Anterior cingulate cortex (tissue), 58 donors: ENCODE measurements around the gene SPACA6.
A peak's percentile ranks its signal among the peaks of the same experiment; 100 is the strongest.

Experiments used
- DNase-seq, 58 donors: peaks; one replicate each; lab custom pipeline; 2025; lab: John Stamatoyannopoulos, UW

Gene SPACA6

DNA sequence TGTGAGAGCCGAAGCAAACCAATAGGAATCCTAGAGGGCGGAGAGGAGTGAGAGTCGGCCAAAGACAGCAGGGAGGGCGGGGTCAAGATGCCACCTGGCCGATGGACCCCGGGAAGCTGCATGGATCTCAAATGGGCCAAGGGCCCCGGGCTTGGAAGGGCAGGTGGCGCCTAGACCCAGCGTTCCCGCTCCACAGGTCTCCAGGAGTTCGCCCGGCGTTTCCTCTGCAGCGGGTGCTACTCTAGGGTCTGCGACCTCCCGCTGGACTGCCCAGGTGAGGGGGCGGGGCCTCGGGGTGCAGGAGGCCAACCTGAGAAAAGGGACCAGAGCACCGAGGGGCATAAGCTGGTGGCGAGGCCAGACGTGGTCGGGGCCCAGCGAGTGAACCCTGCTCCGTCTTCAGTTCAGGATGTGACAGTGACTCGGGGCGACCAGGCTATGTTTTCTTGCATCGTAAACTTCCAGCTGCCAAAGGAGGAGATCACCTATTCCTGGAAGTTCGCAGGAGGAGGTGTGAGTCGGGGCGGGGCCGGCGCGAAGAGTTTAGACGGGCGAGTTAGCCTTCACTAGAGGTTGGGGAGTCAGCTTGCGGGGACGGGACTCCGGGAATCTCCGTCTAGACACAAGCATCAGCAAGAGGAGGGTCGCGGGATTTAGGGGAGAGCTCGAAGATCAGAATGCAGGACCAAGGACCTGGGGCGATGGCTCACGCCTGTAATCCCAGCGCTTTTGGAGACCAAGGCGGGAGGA is 9.9 kb downstream of the SPACA6 start:
- peak in 10 of 58 donors; percentile 13 to 58 (median 43) for DNase-seq

DNA sequence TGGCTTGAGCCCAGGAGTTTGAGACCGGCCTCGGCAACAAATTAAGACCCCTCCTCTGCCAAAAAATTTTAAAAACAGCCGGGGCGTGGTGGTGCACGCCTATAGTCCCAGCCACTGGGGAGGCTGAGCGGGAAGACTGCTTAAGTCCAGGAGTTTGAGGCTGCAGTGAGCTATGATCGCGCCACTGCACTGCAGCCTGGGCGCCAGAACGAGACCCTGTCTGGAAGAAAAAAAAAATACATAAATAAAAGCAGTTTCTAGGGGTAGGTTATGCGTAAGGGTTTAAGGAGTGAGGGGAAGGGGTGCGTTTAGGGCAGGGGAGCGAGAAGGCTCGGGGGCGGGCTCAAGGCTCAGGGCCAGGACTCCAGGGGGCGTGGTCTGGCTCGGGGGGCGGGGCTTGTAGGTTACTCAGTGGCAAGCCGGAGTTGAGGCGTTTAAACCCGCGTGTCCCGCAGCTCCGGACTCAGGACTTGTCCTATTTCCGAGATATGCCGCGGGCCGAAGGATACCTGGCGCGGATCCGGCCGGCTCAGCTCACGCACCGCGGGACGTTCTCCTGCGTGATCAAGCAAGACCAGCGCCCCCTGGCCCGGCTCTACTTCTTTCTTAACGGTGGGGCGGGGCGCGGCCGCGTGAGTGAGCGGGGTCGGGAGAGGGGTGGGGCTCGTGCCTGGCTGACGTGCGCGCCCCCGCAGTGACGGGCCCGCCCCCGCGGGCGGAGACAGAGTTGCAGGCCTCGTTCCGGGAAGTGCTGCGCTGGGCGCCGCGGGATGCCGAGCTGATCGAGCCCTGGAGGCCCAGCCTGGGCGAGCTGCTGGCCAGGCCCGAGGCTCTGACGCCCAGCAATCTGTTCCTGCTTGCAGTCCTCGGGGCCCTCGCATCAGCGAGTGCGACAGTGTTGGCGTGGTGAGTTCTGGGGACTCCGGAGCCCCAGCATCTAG is 10.7 kb downstream of the SPACA6 start:
- DNase-seq: peak; percentile 53 to 96 (median 90)

DNA sequence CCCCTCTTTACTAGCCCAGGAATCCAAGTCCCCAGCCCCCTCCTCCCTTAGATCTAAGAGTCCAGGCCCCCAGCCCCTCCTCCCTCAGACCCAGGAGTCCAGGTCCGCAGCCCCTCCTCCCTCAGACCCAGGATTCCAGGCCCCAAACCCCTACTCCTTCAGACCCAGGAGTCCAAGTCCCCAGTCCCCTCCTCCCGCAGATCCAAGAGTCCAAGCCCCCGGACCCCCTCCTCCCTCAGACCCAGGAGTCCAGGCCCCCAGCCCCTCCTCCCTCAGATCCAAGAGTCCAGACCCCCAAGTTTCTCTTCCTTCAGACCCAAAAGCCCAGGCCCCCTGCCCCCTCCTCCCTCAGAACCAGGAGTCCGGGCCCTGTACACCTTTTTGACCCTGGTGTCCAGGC is 11.5 kb downstream of the SPACA6 start:
- peak in 2 of 58 donors; percentile 45 to 61 for DNase-seq

DNA sequence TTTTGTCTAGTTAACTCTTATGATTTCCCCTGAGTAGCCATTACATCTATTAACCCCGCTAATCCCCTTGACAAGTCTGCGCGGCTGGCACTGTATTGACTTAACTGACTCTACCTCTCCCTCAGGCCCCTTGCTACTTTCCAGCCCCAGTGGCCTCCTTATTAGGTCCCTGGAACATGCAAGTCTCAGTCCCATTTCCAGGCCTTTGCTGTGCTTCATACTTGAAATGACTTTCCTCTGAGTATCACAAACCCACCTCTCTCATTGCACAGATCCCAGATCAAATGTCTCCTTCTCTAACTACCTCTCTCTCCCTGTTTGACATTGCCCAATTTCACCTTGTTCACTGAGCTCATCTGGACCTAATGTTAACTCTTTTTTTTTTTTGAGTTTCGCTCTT is 13.2 kb downstream of the SPACA6 start:
- DNase-seq: no peak

DNA sequence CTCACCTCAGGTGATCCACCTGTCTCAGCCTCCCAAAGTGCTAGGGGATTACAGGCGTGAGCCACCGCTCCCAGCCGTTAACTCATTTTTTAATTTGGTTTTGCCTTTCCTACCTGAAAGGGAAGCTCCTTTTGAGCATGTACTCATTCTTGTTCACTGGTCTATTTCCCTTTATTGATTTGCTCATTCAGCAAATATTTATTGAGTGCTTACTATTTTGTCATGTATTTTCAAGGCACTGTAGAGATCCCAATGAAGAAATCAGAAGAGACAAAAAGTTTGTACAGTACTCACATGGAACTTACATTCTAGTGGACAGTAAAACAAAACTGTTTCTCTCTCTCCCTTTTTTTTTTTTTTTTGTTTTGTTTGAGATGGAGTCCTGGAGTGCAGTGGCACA is 13.8 kb downstream of the SPACA6 start:
- DNase-seq: no peak

DNA sequence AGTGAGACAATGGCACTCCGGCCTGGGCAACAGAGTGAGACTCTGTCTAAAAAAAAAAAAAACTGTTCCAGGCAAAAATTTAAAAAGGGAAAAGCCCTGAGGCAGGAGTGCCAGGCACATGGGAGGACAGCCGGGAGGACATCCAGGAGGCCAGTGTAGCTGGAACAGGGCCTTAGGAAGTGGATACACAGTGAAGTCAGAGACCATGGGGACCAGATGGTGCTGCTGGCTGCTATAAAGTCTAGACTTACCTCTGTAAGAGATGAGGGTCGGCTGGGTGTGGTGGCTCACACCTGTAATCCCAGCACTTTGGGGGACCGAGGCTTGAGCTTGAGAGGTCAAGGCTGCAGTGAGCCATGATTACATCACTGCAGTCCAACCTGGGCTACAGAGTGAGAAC is 15.7 kb downstream of the SPACA6 start:
- no peak for DNase-seq

DNA sequence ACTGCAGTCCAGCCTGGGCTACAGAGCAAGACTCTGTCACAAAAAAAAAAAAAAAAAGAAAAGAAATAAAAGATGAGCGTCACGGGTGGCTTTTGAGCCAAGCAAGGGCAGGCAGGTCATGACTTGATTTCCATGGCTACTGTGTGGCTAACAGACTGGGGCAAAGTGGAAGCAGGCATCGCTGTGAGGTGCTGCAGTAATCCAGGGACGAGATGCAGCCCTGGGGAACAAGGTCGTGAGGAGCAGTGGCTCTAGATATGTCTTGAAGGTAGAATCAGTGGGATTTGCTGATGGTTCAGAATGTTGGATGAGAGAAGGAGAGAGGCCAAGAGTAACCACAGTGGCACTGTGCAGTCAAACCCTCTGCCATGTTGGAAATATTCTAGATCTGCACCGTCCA is 16.4 kb downstream of the SPACA6 start:
- no peak for DNase-seq

DNA sequence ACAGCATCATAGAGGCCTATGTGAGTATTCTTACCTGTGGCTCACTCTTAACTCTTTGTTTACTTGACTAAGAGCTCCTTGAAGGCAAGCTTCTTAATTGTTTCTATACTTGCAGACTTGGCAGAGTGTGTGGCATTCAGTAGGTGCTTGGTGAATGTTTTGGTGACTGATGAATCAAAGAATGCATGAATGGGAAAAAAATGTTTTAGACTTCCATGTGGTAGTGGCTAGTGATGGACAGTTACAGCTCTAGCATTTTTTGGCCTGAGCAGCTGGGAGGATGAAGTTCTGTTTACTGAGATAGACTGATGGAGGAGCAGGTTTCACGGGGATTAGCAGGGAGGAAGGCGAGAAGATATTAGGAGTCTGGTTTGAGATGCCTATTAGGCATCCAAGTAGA is 17.0 kb downstream of the SPACA6 start:
- DNase-seq: no peak

DNA sequence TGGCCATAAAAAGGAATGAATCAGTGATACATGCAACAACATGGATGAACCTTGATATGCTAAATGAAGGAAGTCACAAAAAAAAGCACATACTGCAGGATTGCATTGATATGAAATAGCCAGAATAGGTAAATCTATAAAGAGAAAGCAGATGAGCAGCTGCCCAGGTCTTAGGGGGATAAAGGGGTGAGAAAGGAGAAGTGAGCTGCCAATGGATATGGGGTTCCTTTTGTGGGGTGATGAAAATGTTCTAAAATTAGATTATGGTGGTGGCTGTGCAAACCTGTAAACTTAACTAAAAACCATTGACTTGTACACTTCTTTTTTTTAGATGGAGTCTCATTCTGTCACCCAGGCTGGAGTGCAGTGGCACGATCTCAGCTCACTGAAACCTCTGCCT is 18.6 kb downstream of the SPACA6 start:
- no peak for DNase-seq

DNA sequence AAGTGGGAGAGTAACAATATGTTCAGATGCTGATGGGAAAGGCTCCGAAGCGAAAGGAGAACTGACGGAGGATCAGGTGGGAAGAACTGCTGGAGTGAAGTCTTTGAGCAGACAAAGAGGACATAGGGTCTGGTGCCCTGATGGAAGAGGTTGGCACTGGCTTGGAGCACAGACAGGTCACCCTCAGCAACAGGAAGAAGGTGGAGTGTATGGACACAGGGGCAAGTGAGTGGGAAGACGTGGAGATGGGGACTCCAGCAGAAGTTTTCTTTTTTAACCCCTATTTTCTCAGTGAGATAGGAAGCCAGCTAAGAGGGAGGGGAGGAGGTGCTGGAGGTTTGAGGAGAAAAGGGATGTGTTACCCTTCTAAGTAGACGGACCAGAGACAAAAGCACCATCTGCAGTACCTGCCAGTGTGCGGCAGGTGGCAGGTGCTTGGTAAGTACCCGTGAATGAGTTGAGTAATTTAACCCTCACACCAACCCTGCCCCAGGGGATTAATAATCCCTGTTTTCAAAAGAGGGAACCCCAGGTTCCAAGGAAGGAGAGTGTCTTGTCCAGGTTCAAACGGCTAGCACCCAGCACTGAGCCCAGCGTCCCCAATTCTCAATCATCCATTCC is 19.4 kb downstream of the SPACA6 start:
- no peak for DNase-seq

DNA sequence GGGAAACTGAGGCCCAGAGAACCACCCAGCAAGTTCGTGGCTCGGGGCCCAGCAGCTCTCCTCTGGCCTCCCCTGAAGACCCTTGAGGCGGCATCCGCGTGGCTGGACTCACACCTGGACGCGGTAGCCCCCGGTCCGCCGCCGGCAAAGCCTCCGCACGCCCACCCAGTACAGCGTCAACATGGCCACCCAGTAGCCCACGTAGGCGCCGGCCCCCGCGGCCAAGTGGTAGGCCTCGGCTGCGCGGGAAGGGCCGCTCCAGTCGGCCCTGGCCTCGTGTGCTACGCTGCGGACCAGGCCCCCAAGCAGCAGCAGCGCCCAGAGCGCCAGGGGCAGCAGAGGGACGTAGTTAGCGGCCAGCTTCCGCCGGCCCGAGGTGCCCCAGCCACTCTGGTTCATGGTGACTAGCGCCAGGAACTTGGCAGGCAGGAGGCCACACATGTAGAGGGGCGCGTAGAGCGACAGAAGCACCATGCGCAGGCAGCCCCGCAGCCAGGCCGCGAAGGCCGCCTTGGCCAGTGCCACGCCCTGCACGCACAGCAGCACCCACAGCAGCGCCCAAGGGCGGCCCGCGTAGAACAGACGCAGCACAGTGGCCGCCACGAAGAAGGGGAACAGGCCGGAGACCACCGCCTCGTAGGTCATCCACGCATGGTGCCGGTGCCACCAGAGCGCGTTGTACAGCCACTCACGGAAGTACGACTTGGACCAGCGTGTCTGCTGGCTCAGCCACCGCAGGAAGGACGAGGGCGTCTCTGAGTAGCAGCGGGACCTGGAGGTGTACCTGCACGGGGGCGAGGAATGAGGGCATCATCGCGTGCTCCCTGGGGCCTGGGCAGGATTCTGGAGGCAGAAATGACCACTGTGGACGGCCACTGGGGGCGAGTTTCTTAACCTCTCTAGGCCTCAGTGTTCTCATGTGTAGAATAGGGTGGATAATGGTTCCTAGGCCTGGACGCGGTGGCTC is 20.5 kb downstream of the SPACA6 start:
- no peak for DNase-seq

DNA sequence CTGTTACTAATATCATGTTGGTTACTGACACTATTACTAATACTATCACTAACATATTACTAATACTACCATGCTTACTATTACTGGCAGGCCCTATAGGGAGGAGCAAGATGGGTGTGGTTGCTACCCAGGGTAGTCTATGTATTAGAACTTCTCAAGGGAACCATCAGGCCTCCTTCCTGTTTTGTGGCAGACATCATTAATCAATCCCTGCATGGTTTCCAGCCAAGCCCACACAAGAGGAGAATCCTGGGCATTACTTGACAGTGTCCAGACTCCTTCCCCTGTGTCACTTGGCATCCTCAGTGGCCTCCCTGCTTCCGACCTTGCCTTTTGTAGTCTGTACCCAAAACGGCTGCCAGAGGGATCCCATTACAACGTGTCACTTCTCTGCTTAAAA is 21.7 kb downstream of the SPACA6 start:
- no peak for DNase-seq

DNA sequence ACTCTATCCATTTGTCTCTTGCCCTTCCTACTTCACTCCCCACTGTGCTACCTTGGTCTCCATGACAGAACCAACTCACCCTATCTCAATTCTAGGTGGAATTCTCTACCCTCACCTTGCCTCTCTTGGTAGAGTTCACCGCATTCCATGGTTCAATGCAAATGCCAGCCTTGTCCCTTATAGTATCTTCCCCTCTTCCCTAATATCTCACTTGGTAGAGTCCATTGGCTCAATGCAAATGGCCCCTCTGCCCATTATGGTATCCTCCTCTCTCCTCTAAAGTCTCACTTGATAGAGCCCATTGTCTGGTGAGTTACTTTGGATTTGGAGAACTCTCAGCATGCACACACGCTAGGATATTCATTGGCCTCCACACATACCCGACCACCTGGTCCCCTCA is 22.7 kb downstream of the SPACA6 start:
- no peak for DNase-seq

DNA sequence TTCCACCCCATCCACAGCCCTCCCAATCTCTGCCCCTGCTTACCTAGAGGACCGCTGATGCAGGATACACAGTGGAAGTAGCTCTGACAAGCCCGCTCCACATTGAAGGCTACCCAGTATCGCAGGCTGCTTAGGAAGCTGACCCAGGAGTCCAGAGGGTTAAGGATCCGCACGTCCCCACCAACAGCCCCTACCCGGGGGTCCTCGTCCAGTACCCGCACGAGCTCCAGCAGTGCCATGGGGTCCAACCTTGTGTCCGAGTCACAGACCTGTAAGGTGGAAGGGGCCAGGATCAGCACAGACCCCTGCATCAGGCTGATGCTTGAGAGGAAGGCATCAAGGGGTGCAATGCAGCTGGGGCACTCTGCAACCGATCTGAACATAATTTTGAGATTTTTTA is 23.8 kb downstream of the SPACA6 start:
- no peak for DNase-seq

DNA sequence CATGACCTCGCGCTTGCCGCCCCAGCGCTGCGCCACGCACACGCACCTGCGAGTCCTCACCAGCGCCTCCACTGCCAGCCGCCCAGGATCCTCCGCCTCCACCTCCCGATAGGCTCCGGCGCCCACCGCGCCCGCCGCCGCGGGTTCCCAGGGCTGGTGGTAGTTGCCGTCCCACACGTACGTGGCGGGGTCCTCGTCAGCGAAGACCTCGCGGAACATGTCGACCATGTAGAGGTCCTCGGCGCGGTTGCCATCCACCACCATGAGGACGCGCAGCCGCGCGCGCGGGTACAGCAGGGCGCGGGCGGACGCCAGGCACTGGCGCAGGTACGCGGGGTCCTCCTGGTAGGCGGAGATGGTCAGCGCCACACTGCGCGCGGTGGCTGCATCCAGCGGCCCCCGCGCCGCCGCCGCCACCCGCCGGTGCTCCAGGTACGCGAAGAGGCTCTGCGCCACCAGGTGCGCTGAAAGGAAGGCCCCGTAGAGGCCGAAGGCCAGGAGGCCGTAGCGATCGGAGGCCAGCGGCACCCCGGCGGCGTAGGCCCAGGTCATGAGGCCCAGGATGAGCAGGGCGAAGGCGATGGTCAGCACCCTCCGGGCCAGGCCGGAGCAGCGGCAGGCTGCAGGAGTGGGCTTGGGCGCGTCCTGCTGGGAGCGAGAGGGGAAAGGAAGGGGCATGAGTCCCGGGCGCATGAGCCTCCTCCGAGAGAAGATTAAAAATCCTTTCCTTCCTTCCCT is 26.3 kb downstream of the SPACA6 start:
- DNase-seq: peak in 25 of 58 donors; percentile 6 to 50 (median 19)

DNA sequence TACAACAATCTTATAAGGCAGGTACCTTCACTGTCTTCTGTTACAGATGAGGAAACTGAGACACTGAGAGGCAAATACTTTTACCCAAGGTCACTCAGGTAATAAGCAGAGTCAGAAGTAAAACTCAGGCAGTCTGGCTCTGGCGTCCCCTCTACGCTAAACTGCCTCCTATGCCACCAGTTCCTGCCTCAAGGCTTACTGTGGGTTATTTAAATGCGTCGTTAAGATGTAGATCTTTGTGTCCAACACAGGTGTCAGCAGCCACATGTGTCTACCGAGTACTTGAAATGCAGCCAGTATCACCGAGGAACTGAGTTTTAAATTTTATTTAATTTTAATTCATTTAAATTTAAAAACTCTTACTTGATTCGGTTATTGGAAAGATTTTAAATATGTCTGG is 28.8 kb downstream of the SPACA6 start:
- no peak for DNase-seq

DNA sequence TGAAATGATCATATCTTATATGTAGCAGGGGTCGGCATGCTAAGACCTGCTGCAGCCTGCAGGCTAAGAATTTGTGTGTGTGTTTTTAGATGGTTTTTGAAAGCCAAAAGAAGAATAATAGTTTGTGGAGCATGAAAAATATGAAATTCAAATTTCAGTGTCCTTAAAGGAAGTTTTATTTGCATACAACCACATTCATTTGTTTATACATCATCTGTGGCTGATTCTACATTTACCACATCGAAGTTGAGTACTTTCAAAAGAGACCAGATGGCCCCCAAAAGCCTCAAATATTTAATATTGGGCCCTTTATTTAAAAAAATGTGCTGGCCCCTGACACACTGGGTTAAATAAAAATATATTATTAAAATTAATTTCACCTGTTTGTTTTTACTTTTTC is 29.4 kb downstream of the SPACA6 start:
- DNase-seq: no peak

DNA sequence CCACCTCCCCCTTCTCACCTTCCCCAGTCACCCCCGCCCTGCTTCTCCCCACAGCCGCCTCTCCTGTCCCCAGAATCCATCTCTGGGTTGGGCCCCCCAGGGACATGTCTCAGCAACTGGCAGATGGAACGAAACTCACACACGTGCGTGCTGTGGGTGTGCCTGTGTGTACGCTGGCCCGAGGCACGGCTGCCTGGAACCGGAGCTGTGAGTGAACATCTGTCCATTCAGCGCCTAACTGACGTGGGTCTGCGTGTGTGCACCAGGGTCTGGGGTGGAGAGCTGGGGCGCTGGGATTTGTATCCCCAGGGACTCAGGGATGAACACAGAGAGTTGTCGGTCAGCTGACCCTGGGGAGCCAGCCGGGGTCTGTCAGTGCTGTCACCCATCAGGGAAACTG is 31.4 kb downstream of the SPACA6 start:
- DNase-seq: peak in 2 of 58 donors; percentile 17 to 18

DNA sequence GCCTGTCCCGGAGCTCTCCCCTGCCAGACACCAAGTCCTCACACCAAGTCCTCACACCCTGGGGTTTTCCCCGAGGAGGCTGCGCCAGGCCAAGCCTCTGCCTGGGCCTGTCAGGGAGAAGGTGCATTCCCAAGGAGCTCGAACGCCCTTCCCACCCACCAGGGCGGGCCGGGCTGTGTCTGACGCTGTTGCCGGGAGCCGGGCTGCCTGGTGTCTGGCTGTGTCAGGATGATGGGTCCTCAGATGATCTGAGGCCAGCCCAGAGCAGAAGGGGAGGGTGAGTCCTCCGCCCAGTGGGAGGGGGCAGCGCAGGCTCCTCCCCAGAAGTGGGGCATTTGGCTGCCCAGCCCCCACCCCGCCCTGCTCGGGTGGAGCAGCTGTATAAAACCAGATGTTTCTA is 32.9 kb downstream of the SPACA6 start:
- DNase-seq: peak in 46 of 58 donors; percentile 3 to 87 (median 58)
